ENCODE results near the gene RTP3. TPM values are rescaled to one million over a fixed set of nuclear protein-coding genes. Genes with fewer than 3 reads are reported as not detected.

The RTP3 gene
- total and polyA plus RNA-seq, 4 donors, result 1.0 to 61.7 (median 26.6) TPM

DNA sequence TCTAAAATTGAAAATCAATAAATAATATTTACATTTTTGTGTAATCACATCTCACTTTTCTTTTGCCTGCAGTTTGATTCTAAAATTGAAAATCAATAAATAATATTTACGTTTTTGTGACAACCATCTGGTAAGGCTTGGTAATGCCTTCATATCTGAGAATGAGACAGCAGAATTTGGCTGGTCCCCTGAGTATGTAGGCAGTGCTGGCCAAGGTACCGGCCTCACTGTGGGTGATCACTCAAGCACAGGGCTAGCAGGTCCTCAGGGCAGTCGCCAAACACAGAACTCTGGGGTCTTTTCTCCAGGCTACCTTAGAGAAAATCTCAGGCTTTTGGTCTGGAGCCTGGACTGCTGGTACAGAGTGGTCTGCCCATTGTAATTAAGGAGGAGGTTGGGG, 26.2 kb downstream of the RTP3 start (continued):
- TF ChIP-seq, protein P1, sequence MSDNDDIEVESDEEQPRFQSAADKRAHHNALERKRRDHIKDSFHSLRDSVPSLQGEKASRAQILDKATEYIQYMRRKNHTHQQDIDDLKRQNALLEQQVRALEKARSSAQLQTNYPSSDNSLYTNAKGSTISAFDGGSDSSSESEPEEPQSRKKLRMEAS (IDR thresholded peaks at IDR 0.05), result no peak
- no peak for TF ChIP-seq HNF4G (IDR thresholded peaks at IDR 0.05)

DNA sequence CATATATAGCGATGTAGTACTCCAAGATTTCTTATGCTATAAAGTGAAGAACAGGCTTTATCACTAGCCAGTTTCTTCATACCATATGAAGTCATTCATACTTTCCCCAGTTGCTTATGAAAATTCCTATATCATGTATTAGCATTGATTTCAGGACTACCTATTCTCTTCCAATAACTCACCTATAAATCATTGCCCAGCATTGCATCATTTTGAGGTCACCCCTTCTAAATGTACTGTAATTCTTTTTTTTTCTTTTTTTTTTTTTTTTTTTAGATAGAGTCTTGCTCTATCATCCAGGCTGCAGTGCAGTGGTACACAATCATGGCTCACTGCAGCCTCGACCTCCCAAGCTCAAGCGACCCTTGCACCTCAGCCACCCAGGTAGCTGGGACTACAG, 27.1 kb downstream of the RTP3 start:
- H3K9me3 ChIP-seq (ENCODE audit: control insufficient read depth in 4 of 4, low read length in 3 of 4), result no peaks in the 10 kb centered on the region
- no peak overlapping the region for H3K9ac ChIP-seq (ENCODE audit: low read depth in 1 of 2, low read length in 2 of 2)
- no peaks in the 10 kb centered on the region for H3K4me1 ChIP-seq (ENCODE audit: control insufficient read depth in 4 of 4, insufficient read depth in 4 of 4, low read length in 3 of 4)
- peaks cover 2 to 8% (median 3%) of the 10 kb centered on the region in 4 donors for H3K36me3 ChIP-seq (ENCODE audit: control insufficient read depth in 4 of 4, insufficient read depth in 3 of 4, low read depth in 1 of 4, low read length in 3 of 4)
- TF ChIP-seq GABPA (IDR thresholded peaks at IDR 0.05 in 1 of 2, conservative IDR thresholded peaks at IDR 0.05 in 1 of 2), result no peak
- no peak for TF ChIP-seq REST (IDR thresholded peaks at IDR 0.05)
- no peak for TF ChIP-seq EGR1 (IDR thresholded peaks at IDR 0.05; ENCODE audit: low read depth in 2 of 2)
- no peak for TF ChIP-seq FOXA2 (IDR thresholded peaks at IDR 0.05)
- no peak for TF ChIP-seq HNF4A (conservative IDR thresholded peaks at IDR 0.05)
- no peak for TF ChIP-seq FOXA1 (IDR thresholded peaks at IDR 0.05)
- no peak for TF ChIP-seq HNF4G (IDR thresholded peaks at IDR 0.05)
- no peak for TF ChIP-seq CTCF (IDR thresholded peaks at IDR 0.05; ENCODE audit: low read depth, low read length, missing input control)
- no peak for TF ChIP-seq JUND (IDR thresholded peaks at IDR 0.05)
- TF ChIP-seq NR2F2 (IDR thresholded peaks at IDR 0.05), result no peak
- TF ChIP-seq RAD21 (IDR thresholded peaks at IDR 0.05), result no peak
- no peak for TF ChIP-seq RXRA (IDR thresholded peaks at IDR 0.05)
- TF ChIP-seq YY1 (IDR thresholded peaks at IDR 0.05), result no peak
- TF ChIP-seq, protein P2, sequence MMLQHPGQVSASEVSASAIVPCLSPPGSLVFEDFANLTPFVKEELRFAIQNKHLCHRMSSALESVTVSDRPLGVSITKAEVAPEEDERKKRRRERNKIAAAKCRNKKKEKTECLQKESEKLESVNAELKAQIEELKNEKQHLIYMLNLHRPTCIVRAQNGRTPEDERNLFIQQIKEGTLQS (IDR thresholded peaks at IDR 0.05), result no peak
- no peak overlapping the region for H3K4me3 ChIP-seq (ENCODE audit: low read depth in 1 of 3, low read length in 3 of 3)
- H3K27ac ChIP-seq (ENCODE audit: low read depth in 1 of 2, low read length in 2 of 2), result no peak overlapping the region
- DNase-seq (ENCODE audit: low spot score), result no peak
- WGBS, result 93% methylated on average over 3 of the region's 3 CpGs
- no peaks in the 10 kb centered on the region for H3K27me3 ChIP-seq (ENCODE audit: control insufficient read depth in 4 of 4, insufficient read depth in 4 of 4, low read length in 3 of 4)

DNA sequence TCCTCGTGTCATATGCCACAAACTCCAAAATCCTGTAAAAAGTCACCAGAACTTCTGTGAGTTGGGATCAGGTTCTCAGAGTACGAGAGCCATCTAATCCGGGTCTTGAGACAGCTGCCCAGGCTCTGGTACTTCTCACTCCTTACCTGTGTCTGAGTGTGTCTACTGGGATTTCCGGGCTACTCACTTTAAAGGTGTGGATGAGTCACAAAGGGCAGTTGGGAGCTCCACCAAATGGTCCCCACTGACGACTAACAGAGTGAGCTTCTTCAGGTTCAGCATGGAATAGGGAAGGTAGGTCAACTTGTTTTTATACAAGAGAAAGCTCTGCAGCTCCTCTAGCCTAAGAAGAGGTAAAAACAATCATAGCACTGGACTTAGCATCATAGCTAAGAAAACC, 29.5 kb downstream of the RTP3 start:
- H3K4me3 ChIP-seq (ENCODE audit: low read depth in 1 of 3, low read length in 3 of 3), result no peak overlapping the region
- no peak overlapping the region for H3K9ac ChIP-seq (ENCODE audit: low read depth in 1 of 2, low read length in 2 of 2)
- no peak for DNase-seq (ENCODE audit: low spot score)
- no peaks in the 10 kb centered on the region for H3K27me3 ChIP-seq (ENCODE audit: control insufficient read depth in 4 of 4, insufficient read depth in 4 of 4, low read length in 3 of 4)
- H3K27ac ChIP-seq (ENCODE audit: low read depth in 1 of 2, low read length in 2 of 2), result no peak overlapping the region
- H3K9me3 ChIP-seq (ENCODE audit: control insufficient read depth in 4 of 4, low read length in 3 of 4), result no peaks in the 10 kb centered on the region
- 96% methylated on average over 5 of the region's 5 CpGs for WGBS
- H3K36me3 ChIP-seq (ENCODE audit: control insufficient read depth in 4 of 4, insufficient read depth in 3 of 4, low read depth in 1 of 4, low read length in 3 of 4), result peaks cover 0 to 8% (median 1%) of the 10 kb centered on the region in 4 donors
- TF ChIP-seq YY1 (IDR thresholded peaks at IDR 0.05), result no peak
- no peak for TF ChIP-seq SP1 (IDR thresholded peaks at IDR 0.05)
- no peak for TF ChIP-seq TAF1 (conservative IDR thresholded peaks at IDR 0.05)
- no peak for TF ChIP-seq NR2F2 (IDR thresholded peaks at IDR 0.05)
- no peak for TF ChIP-seq EGR1 (IDR thresholded peaks at IDR 0.05; ENCODE audit: low read depth in 2 of 2)
- no peak for TF ChIP-seq JUND (IDR thresholded peaks at IDR 0.05)
- TF ChIP-seq, protein P1 (IDR thresholded peaks at IDR 0.05), result no peak
- H3K4me1 ChIP-seq (ENCODE audit: control insufficient read depth in 4 of 4, insufficient read depth in 4 of 4, low read length in 3 of 4), result no peaks in the 10 kb centered on the region

All from liver (tissue), 9 donors.